HepG2 (cell line): Measurements from ENCODE around the gene FAM83G. TPM values are rescaled to one million over a fixed set of nuclear protein-coding genes. Genes with fewer than 3 reads are reported as not detected.

Experiments
- HDAC2 ChIP-seq: sonication (generic); formaldehyde crosslinking; IDR thresholded peaks from 2 replicates; pipeline ENCODE4 v1.4.0; 2020; ENCODE audit warnings: missing genetic modification reagents
- HOXA5 ChIP-seq: sonication (generic); formaldehyde crosslinking; IDR thresholded peaks from 2 replicates; pipeline ENCODE4 v1.4.0; 2020; ENCODE audit warnings: missing genetic modification reagents
- NBN ChIP-seq: fragments of 450-650 bp; conservative IDR thresholded peaks from 2 replicates; pipeline ENCODE4 v1.6.1; 2017
- NFYB ChIP-seq: sonication (generic); formaldehyde crosslinking; IDR thresholded peaks from 2 replicates; pipeline ENCODE4 v1.4.0; 2020; ENCODE audit warnings: missing genetic modification reagents
- NKX3-1 ChIP-seq: sonication (generic); formaldehyde crosslinking; IDR thresholded peaks from 2 replicates; pipeline ENCODE4 v1.5.0; 2020; ENCODE audit warnings: missing genetic modification reagents
- NRL ChIP-seq: sonication (generic); formaldehyde crosslinking; IDR thresholded peaks from 2 replicates; pipeline ENCODE4 v1.5.0; 2020; ENCODE audit warnings: missing genetic modification reagents, mild to moderate bottlenecking, moderate library complexity, borderline replicate concordance
- SP4 ChIP-seq: sonication (generic); formaldehyde crosslinking; IDR thresholded peaks from 2 replicates; pipeline ENCODE4 v1.8.1; 2023; ENCODE audit warnings: mild to moderate bottlenecking, missing genetic modification reagents
- ZBTB7A ChIP-seq: sonication (generic); formaldehyde crosslinking; IDR thresholded peaks from 2 replicates; pipeline ENCODE4 v1.8.0; 2022; ENCODE audit warnings: mild to moderate bottlenecking, missing genetic modification reagents
- ZKSCAN8 ChIP-seq: IDR thresholded peaks from 2 replicates; pipeline ENCODE4 v1.6.1; 2016; ENCODE audit warnings: borderline replicate concordance, missing genetic modification reagents, missing compliant biosample characterization
- ZNF143 ChIP-seq: sonication (generic); formaldehyde crosslinking; IDR thresholded peaks from 2 replicates; pipeline ENCODE4 v1.4.0; 2020; ENCODE audit warnings: missing genetic modification reagents
- ZNF776 ChIP-seq: sonication (generic); formaldehyde crosslinking; IDR thresholded peaks from 2 replicates; pipeline ENCODE4 v1.4.0; 2020; ENCODE audit warnings: mild to moderate bottlenecking, missing genetic modification reagents
- polyA plus RNA-seq, 8 experiments: library from polyadenylated mRNA; depleted of rRNA in 3 of 8; stranded (reverse) in 7 of 8; unstranded in 1 of 8; fragments of >200 nt; fragmentation: Illumina TruSeq in 4 of 8; extraction: Trizol in 4 of 8; gene quantifications; 2 replicates each; pipeline versions ENCODE4 v1.2.1 to v1.2.3, GENCODE V29; 2011 to 2016; ENCODE audit warnings: low read depth in 4 of 8, missing spikeins in 1 of 8, mixed read lengths in 1 of 8; ENCODE audit not compliant: insufficient read depth in 1 of 8
- total RNA-seq, 5 experiments: library from RNA; depleted of rRNA; stranded (reverse); fragments of >200 nt; fragmentation: Illumina TruSeq; extraction: Trizol; gene quantifications; 2 replicates each; pipeline ENCODE4 v1.2.3, GENCODE V29; 2016; ENCODE audit warnings: low read depth in 1 of 5
- TF ChIP-seq, protein P1 (sequence below): sonication (generic); formaldehyde crosslinking; IDR thresholded peaks from 2 replicates; pipeline ENCODE4 v1.5.0; 2020; ENCODE audit warnings: missing genetic modification reagents, mild to moderate bottlenecking, borderline replicate concordance
- TF ChIP-seq, protein P2 (sequence below): sonication (generic); formaldehyde crosslinking; IDR thresholded peaks from 2 replicates; pipeline ENCODE4 v1.5.0; 2020; ENCODE audit warnings: mild to moderate bottlenecking, missing genetic modification reagents
- TF ChIP-seq, protein P3 (sequence below): sonication (generic); formaldehyde crosslinking; IDR thresholded peaks from 2 replicates; pipeline ENCODE4 v1.4.0; 2020; ENCODE audit warnings: missing genetic modification reagents, borderline replicate concordance
- TF ChIP-seq, protein P4 (sequence below): sonication (generic); formaldehyde crosslinking; IDR thresholded peaks from 2 replicates; pipeline ENCODE4 v1.8.1; 2023; ENCODE audit warnings: mild to moderate bottlenecking, missing genetic modification reagents

The FAM83G gene
- total and polyA plus RNA-seq, 2 of the 13 experiments (the other 11 are each of a cell fraction or from before 2014, with no cell fraction given), result 13.7 to 18.6 TPM

DNA sequence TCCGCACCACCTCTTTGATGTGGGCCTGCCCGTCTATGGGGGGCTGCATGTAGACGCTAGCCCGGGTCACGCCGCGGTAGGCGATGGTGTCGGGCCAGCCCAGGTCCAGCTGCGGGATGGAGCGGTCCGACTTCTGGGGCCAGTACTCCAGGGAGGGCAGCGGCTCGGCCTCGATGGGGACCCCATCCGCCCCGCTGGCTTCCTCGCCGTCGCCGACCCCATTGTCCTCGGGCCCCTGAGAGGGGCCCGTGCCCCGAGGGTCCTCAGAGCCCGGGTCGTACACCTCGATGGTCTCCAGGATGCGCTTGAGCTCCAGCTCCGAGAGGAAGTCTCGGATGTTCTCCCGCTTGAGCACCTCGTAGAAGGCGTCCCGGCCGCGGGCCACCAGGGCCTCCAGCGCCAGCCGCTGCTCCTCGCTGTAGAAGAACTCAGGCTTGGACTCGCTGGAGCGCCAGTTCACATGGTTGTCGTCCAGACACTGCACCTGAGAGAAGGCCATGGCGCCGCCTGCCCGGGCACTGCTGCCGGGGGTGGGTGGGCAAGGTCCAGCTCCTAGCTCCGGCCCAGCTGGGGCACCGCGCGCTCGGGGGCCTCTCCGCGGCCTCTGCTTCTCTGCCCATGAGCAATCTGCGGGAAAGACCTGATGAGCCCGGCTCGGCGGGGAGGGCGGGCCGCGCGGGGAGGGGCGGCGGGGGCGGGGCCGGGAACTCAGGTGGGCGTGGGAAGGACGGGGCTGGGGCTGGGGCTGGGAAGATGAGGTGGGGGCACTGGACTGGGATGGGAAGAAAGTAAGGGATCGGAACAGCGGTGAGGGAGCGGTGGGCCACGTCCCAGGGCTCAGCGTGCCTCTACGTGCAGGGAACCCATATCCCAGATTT, 782 bp downstream of the FAM83G start (continued):
- TF ChIP-seq, protein P1, sequence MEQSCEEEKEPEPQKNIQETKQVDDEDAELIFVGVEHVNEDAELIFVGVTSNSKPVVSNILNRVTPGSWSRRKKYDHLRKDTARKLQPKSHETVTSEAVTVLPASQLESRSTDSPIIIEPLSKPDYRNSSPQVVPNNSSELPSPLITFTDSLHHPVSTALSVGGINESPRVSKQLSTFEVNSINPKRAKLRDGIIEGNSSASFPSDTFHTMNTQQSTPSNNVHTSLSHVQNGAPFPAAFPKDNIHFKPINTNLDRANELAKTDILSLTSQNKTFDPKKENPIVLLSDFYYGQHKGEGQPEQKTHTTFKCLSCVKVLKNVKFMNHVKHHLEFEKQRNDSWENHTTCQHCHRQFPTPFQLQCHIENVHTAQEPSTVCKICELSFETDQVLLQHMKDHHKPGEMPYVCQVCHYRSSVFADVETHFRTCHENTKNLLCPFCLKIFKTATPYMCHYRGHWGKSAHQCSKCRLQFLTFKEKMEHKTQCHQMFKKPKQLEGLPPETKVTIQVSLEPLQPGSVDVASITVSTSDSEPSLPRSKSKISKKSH (CRISPR knock-in tag), result no peak
- TF ChIP-seq, protein P2, sequence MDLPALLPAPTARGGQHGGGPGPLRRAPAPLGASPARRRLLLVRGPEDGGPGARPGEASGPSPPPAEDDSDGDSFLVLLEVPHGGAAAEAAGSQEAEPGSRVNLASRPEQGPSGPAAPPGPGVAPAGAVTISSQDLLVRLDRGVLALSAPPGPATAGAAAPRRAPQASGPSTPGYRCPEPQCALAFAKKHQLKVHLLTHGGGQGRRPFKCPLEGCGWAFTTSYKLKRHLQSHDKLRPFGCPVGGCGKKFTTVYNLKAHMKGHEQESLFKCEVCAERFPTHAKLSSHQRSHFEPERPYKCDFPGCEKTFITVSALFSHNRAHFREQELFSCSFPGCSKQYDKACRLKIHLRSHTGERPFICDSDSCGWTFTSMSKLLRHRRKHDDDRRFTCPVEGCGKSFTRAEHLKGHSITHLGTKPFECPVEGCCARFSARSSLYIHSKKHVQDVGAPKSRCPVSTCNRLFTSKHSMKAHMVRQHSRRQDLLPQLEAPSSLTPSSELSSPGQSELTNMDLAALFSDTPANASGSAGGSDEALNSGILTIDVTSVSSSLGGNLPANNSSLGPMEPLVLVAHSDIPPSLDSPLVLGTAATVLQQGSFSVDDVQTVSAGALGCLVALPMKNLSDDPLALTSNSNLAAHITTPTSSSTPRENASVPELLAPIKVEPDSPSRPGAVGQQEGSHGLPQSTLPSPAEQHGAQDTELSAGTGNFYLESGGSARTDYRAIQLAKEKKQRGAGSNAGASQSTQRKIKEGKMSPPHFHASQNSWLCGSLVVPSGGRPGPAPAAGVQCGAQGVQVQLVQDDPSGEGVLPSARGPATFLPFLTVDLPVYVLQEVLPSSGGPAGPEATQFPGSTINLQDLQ (CRISPR knock-in tag), result no peak
- no peak for TF ChIP-seq NKX3-1 (CRISPR knock-in tag)
- no peak for TF ChIP-seq ZNF776
- TF ChIP-seq ZBTB7A (CRISPR knock-in tag), result 0 out of 2 replicates have a peak, but pooled peaks have one; percentile 28
- TF ChIP-seq HOXA5 (CRISPR knock-in tag), result 0 out of 2 replicates have a peak, but pooled peaks have one; percentile 44
- TF ChIP-seq, protein P3, sequence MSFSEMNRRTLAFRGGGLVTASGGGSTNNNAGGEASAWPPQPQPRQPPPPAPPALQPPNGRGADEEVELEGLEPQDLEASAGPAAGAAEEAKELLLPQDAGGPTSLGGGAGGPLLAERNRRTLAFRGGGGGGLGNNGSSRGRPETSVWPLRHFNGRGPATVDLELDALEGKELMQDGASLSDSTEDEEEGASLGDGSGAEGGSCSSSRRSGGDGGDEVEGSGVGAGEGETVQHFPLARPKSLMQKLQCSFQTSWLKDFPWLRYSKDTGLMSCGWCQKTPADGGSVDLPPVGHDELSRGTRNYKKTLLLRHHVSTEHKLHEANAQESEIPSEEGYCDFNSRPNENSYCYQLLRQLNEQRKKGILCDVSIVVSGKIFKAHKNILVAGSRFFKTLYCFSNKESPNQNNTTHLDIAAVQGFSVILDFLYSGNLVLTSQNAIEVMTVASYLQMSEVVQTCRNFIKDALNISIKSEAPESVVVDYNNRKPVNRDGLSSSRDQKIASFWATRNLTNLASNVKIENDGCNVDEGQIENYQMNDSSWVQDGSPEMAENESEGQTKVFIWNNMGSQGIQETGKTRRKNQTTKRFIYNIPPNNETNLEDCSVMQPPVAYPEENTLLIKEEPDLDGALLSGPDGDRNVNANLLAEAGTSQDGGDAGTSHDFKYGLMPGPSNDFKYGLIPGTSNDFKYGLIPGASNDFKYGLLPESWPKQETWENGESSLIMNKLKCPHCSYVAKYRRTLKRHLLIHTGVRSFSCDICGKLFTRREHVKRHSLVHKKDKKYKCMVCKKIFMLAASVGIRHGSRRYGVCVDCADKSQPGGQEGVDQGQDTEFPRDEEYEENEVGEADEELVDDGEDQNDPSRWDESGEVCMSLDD (CRISPR knock-in tag), result no peak
- 0 out of 2 replicates have a peak, but pooled peaks have one; percentile 10 for TF ChIP-seq NFYB (CRISPR knock-in tag)
- TF ChIP-seq NBN, result no peak
- 0 out of 2 replicates have a peak, but pooled peaks have one; percentile 34 for TF ChIP-seq ZKSCAN8 (CRISPR knock-in tag)
- TF ChIP-seq, protein P4, sequence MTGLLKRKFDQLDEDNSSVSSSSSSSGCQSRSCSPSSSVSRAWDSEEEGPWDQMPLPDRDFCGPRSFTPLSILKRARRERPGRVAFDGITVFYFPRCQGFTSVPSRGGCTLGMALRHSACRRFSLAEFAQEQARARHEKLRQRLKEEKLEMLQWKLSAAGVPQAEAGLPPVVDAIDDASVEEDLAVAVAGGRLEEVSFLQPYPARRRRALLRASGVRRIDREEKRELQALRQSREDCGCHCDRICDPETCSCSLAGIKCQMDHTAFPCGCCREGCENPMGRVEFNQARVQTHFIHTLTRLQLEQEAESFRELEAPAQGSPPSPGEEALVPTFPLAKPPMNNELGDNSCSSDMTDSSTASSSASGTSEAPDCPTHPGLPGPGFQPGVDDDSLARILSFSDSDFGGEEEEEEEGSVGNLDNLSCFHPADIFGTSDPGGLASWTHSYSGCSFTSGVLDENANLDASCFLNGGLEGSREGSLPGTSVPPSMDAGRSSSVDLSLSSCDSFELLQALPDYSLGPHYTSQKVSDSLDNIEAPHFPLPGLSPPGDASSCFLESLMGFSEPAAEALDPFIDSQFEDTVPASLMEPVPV (CRISPR knock-in tag), result no peak
- TF ChIP-seq ZNF143 (CRISPR knock-in tag), result 0 out of 2 replicates have a peak, but pooled peaks have one; percentile 26
- 0 out of 2 replicates have a peak, but pooled peaks have one; percentile 16 for TF ChIP-seq NRL (CRISPR knock-in tag)
- no peak for TF ChIP-seq HDAC2 (CRISPR knock-in tag)
- TF ChIP-seq SP4 (CRISPR knock-in tag), result no peak
